GM19023 (cell line): ENCODE results near the gene HSF4.
"Not testable (repeated sequence)": the region's sequence is repeated elsewhere in the genome, so short reads cannot be mapped to it uniquely, and the experiment has no call there.

ENCODE experiments used
- ATAC-seq: cut with Tn5 transposase; IDR thresholded peaks from one replicate; pipeline ENCODE4 v1.9.1; 2021; ENCODE audit warnings: mild to moderate bottlenecking, moderate library complexity; ENCODE audit not compliant: unreplicated experiment

HSF4 gene, protein sequence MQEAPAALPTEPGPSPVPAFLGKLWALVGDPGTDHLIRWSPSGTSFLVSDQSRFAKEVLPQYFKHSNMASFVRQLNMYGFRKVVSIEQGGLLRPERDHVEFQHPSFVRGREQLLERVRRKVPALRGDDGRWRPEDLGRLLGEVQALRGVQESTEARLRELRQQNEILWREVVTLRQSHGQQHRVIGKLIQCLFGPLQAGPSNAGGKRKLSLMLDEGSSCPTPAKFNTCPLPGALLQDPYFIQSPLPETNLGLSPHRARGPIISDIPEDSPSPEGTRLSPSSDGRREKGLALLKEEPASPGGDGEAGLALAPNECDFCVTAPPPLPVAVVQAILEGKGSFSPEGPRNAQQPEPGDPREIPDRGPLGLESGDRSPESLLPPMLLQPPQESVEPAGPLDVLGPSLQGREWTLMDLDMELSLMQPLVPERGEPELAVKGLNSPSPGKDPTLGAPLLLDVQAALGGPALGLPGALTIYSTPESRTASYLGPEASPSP

DNA sequence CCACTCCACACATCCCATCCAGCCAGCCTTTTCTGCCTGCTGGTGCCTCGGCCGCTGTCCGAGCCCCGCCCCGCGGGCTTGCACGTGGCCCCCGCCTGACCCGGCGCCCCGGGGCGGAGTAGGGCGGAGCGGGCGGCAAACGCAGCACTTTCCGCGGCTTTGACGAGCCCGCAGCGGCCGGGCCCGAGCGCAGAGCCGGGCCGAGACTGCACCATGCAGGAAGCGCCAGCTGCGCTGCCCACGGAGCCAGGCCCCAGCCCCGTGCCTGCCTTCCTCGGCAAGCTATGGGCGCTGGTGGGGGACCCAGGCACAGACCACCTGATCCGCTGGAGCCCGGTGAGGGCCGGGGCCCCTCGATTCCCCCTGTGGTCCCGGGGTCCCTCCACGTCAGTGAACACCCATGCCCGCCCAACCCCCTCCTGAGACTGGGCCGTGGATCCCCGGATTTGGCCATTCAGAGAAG lies at the start of gene HSF4:
TSS of gene HSF4 (plus strand) at position 147 of the 463 bp plus-strand sequence. CDS start at position 214, 67 bp downstream.
- ATAC-seq = no peak

DNA sequence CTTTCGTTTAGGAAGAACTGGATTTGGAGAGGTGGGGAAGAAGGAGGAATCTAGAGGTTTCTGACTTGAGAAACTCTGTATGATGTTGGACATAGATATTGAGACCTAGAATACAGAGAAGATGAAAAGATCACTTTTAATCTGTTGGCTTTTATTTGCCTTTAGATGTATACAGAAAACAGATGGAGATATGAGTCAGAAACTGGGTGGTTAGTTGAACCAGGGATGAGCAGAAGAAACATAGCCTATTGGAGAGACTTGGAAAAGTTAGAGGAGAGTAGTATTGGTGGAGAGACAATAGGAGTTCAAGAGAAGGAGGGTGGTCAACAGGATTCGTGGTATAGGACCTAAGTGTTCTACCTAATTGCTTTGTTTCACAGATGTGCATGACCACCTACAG lies 49.8 kb upstream of the HSF4 start:
- no peak for ATAC-seq

GRCh38 chr16:67115639-67116038 lies 48.9 kb upstream of the HSF4 start:
- ATAC-seq = no peak

GRCh38 chr16:67116388-67117311 lies 47.9 kb upstream of the HSF4 start:
- no peak for ATAC-seq

DNA sequence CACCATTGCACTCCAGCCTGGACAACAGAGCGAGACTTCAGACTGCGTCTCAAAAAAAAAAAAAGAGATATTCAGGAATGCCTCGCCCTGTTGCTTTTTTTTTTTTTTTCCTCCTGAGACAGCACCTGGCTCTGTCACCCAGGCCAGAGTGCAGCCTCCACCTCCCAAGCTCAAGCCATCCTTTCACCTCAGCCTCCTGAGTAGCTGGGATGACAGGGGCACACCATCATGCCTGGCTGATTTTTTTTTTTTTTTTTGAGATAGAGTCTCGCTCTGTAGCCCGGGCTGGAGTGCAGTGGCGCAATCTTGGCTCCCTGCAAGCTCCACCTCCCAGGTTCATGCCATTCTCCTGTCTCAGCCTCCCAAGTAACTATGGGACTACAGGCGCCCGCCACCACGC lies 46.8 kb upstream of the HSF4 start:
- ATAC-seq = no peak

DNA sequence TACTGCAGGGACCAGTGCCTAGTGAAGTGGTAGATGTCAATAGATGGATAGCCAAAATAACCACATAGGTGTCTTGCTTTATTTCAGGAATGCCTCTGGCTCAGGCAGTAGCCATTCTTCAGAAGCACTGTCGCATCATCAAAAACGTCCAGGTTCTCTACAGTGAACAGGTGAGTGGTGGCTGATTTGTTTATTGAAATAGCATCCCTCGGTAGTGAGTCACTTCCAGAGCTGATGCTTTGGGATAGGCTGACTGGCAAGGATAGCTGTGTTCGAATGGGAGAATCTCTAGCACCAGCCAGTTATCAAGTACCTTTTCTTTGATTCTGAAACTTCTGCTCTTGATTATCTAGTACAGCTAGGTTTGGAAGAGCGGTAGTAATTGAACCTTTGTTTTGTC lies 44.5 kb upstream of the HSF4 start:
- ATAC-seq = no peak

DNA sequence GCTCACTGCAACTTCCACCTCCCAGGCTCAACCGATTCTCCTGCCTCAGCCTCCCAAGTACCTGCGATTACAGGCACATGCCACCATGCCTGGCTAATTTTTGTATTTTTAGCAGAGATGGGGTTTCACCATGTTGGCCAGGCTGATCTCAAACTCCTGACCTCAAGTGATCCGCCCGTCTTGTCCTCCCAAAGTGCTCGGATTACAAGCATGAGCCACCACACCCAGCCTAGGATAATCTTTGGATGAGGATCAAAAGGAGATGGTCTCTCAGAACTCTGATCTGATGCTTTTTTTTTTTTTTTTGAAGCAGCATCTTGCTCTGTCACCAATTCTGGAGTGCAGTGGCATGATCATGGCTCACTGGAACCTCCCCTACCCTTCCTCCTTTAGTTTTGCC lies 41.7 kb upstream of the HSF4 start:
- not testable (repeated sequence) for ATAC-seq

GRCh38 chr16:67128417-67128816 lies 36.1 kb upstream of the HSF4 start:
- no peak for ATAC-seq

DNA sequence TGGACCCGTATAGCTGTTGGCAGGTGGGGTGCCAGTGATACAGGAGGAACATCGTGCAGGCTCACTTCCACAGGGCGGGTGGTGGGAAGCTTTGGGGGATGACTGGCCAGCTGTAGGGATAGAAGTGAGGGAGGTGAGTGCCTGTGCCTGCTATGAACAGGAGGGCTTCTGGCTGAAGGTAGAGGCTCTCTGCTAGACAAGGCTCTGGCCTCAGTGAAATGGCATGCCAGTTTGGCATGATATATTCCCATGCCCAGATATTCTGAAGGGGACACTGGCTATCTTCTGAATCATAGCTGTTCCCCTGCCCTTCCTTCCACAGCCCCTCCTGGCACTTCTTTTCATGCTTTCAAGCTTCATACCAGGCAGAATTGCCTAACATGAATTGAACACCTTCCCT lies 35.7 kb upstream of the HSF4 start:
- no peak for ATAC-seq

DNA sequence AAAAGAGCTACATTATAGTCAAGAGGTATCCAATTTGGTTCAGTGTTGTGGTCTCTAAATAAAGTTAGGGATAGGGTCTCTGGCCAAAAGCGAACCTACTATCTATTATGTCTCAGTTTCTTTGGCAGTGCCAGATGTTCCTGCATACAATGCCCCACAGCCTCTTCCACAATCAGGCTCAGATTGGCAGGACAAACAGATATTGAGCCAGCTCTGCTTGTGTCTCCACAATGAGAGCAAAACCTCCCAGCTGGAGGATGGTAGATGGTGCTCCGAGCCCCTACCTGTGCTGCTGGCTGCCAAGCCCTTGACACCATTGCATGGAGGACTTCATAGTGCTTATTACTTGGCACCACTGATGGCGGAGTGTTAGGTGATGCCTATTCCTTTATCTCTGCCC lies 35.1 kb upstream of the HSF4 start:
- ATAC-seq = no peak

GRCh38 chr16:67137605-67138004 lies 26.9 kb upstream of the HSF4 start:
- ATAC-seq = no peak

- no peak for ATAC-seq
Observed at GRCh38 chr16:67141391-67141790, 23.2 kb upstream of the HSF4 start.

- ATAC-seq = no peak
Observed at GRCh38 chr16:67142342-67142741, 22.2 kb upstream of the HSF4 start.

DNA sequence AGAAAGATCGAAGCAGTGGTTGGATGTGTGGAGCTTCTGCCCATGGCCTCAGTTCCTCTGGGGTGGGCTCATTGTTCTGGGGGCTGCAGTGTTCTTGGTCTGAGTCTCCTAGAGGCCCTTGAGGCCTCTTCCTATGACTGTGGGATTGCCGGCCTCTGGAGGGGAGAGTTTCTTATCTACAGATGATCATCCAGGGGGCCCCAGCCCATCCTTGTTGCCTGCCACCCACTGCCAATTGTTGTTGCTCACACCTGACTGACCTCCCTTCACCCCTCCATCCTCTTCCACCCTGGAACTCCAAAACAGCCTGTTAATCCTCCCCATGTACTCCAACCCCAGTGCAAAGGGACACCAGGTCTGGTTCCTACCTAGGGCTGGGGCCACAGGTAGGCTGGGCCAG lies 19.6 kb upstream of the HSF4 start:
- ATAC-seq = no peak

DNA sequence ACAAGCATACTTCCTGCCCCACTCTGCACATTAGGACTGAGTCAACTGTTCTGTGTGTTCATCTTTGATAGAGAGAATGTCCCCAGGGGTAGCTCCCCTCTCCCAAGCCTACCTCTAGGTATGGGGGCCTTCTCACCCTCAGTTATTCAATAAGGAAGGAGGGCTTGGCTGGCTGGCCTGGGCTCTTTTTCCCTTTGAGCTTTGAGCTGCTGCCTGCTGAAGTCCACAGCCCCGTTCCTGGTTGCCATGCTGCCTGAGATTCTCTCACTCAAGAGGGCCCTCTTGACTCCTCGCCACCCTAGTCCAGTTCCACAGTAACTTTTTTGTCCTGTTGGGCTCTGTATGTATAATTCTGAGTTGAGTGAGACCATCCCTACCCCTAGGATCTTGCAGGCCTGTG lies 18.8 kb upstream of the HSF4 start:
- ATAC-seq = no peak

- ATAC-seq = no peak
Observed at GRCh38 chr16:67146523-67147357, 17.8 kb upstream of the HSF4 start.

GRCh38 chr16:67147437-67148140 lies 17.0 kb upstream of the HSF4 start:
- ATAC-seq = no peak

DNA sequence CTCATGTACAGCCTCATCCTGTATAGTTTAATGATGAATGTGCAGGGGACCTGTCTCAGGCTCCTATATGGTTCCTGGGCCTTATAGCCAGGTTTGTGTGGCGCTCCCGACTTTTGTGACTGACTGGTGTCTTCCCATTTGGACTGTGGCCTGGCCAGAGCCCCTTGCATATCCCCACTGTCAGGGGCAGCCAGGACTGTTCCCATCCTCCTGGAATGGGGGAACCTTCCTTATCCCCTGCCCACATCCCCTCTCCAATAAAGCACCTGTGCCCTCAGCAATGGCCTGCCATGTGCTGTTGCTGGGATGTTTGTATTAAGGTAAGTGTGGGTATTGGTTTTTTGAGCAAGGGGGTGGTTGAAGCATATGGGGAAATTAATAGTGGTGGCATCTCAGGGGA lies 16.3 kb upstream of the HSF4 start:
- no peak for ATAC-seq

- no peak for ATAC-seq
Observed at GRCh38 chr16:67148656-67149275, 15.8 kb upstream of the HSF4 start.
